Aorta (tissue), 5 donors: ENCODE data around the gene CAMSAP1. TPM values are rescaled to one million over a fixed set of nuclear protein-coding genes. Genes with fewer than 3 reads are reported as not detected.

Experiments
- ATAC-seq: fragments of 200-7000 bp; cut with Tn5 transposase; one replicate; pipeline ENCODE4 v1.9.1; 2022; ENCODE audit warnings: moderate library complexity; ENCODE audit not compliant: low FRiP score
- DNase-seq, 2 donors: peaks; one replicate each; pipeline ENCODE4 v3.0.0-alpha.2; 2020
- H3K27ac ChIP-seq, 2 donors: one replicate each; pipeline ENCODE4 v1.5.1; 2013; ENCODE audit warnings: low read length in 2 of 2, mild to moderate bottlenecking in 2 of 2, moderate library complexity in 2 of 2, control low read depth in 1 of 2, inconsistent platforms in 1 of 2, low read depth in 1 of 2
- H3K27me3 ChIP-seq, 2 donors: one replicate each; pipeline ENCODE4 v1.6.1; 2013; ENCODE audit warnings: control low read depth in 1 of 2, low read length in 1 of 2, mild to moderate bottlenecking in 1 of 2, moderate library complexity in 1 of 2; ENCODE audit not compliant: insufficient read depth in 2 of 2, control insufficient read depth in 1 of 2
- H3K36me3 ChIP-seq, 2 donors: one replicate each; pipeline ENCODE4 v1.6.1; 2013; ENCODE audit warnings: control low read depth in 1 of 2, low read length in 1 of 2, mild to moderate bottlenecking in 1 of 2; ENCODE audit not compliant: insufficient read depth in 2 of 2, control insufficient read depth in 1 of 2
- H3K4me1 ChIP-seq, 2 donors: one replicate each; pipeline ENCODE4 v1.6.1; 2013; ENCODE audit warnings: low read length in 2 of 2, control low read depth in 1 of 2, mild to moderate bottlenecking in 1 of 2, moderate library complexity in 1 of 2; ENCODE audit not compliant: insufficient read depth in 2 of 2, control insufficient read depth in 1 of 2
- H3K4me3 ChIP-seq, 2 donors: one replicate each; pipeline ENCODE4 v1.5.1; 2013; ENCODE audit warnings: low read length in 2 of 2, control low read depth in 1 of 2, mild to moderate bottlenecking in 1 of 2
- H3K9me3 ChIP-seq: one replicate; pipeline ENCODE4 v1.6.1; 2013; ENCODE audit warnings: mild to moderate bottlenecking, low read length; ENCODE audit not compliant: control insufficient read depth
- WGBS, 2 donors: extraction: QIAGEN DNeasy Blood & Tissue Kit; methylation state at CpG; one replicate each; pipeline ENCODE4 v1.1.7; 2013; 5-methylcytosine and 5-hydroxymethylcytosine counted together
- intact Hi-C, 2 donors: fragments of 100-400 bp; cut with DNase I; formaldehyde crosslinking; loops; one replicate each; pipeline versions ENCODE4 v1.14.2 to v1.15.0; 2022
- polyA plus RNA-seq, 2 donors: library from polyadenylated mRNA; stranded (reverse); fragments of 200-250 nt; gene quantifications; one replicate each; pipeline ENCODE4 v1.2.3, GENCODE V29; 2013
- total RNA-seq, 2 donors: library from RNA; stranded (reverse); fragmentation: NEBNext Ultra II Directional; extraction: Animal tissue kit (Norgen Biotek cat#: 25700); gene quantifications; one replicate each; pipeline ENCODE4 v1.2.1, GENCODE V29; 2021
- donor health status: healthy with polysubstance abuse.
- donor health status: Bipolar disorder and iron deficiency.
- donor health status: DM: no; HTN: no; CAD: no.
- donor health status: DM: no; HTN: no; CAD: no.
- donor health status: DM: yes; HTN: yes; CAD: no.

Gene CAMSAP1
- total and polyA plus RNA-seq, 4 donors: 2.5 to 28.0 (median 15.8) TPM

- DNase-seq (no peak), ATAC-seq (no peak)
- 73 to 77% methylated on average over 19 to 20 of the region's 20 CpGs for WGBS, 2 donors
- Histone ChIP-seq H3K27me3 (no peaks in the 10 kb centered on the region), H3K4me3 (no peak overlapping the region), H3K9me3 (no peaks in the 10 kb centered on the region), H3K36me3 (no peaks in the 10 kb centered on the region), H3K27ac (no peak overlapping the region), H3K4me1 (no peaks in the 10 kb centered on the region)
- intact Hi-C loops: no loop called here
These were observed 146.0 kb downstream of the CAMSAP1 start for GRCh38 chr9:135761150-135761844.

- H3K27ac ChIP-seq: no peak overlapping the region
- intact Hi-C loops: no loop called here
- no peaks in the 10 kb centered on the region for H3K27me3 ChIP-seq
- H3K9me3 ChIP-seq: peaks cover 2% of the 10 kb centered on the region
- ATAC-seq (no peak), DNase-seq (no peak)
- no peaks in the 10 kb centered on the region for H3K36me3 ChIP-seq
- H3K4me3 ChIP-seq: no peak overlapping the region
- no peaks in the 10 kb centered on the region for H3K4me1 ChIP-seq
- 85 to 86% methylated on average over 12 of the region's 12 CpGs for WGBS, 2 donors
These were observed 146.9 kb downstream of the CAMSAP1 start for GRCh38 chr9:135760465-135760864.

GRCh38 chr9:135759676-135760300 lies 147.6 kb downstream of the CAMSAP1 start:
- no peak for DNase-seq
- H3K4me3 ChIP-seq: no peak overlapping the region
- ATAC-seq: no peak
- H3K36me3 ChIP-seq: no peaks in the 10 kb centered on the region
- no peaks in the 10 kb centered on the region for H3K4me1 ChIP-seq
- WGBS, 2 donors: 93 to 96% methylated on average over 17 to 24 of the region's 24 CpGs
- no peak overlapping the region for H3K27ac ChIP-seq
- intact Hi-C loops: no loop called here
- peaks cover 5% of the 10 kb centered on the region for H3K9me3 ChIP-seq
- H3K27me3 ChIP-seq: no peaks in the 10 kb centered on the region

- DNase-seq (no peak), ATAC-seq (peak; percentile 21)
- Histone ChIP-seq H3K4me1 (no peaks in the 10 kb centered on the region), H3K9me3 (peaks cover 5% of the 10 kb centered on the region), H3K27me3 (no peaks in the 10 kb centered on the region), H3K4me3 (no peak overlapping the region), H3K36me3 (no peaks in the 10 kb centered on the region), H3K27ac (no peak overlapping the region)
- intact Hi-C loops: no loop called here
- 92 to 94% methylated on average over 9 to 10 of the region's 10 CpGs for WGBS, 2 donors
These were observed 148.5 kb downstream of the CAMSAP1 start for GRCh38 chr9:135758870-135759269.

Other genes with a start within 250 kb of the CAMSAP1 start
- not detected for gene LCN9, start 244.2 kb downstream of the CAMSAP1 start, total RNA-seq
- gene LCN9, start 244.2 kb downstream of the CAMSAP1 start, polyA plus RNA-seq: not detected
- not detected for gene SOHLH1, start 208.1 kb downstream of the CAMSAP1 start, total RNA-seq
- not detected for gene SOHLH1, start 208.1 kb downstream of the CAMSAP1 start, polyA plus RNA-seq
- under 1 TPM; 0.16 to 0.78 TPM for gene KCNT1, start 205.4 kb downstream of the CAMSAP1 start, total RNA-seq
- gene KCNT1, start 205.4 kb downstream of the CAMSAP1 start, polyA plus RNA-seq: not detected
- gene UBAC1, start 53.8 kb upstream of the CAMSAP1 start, total RNA-seq: 10 to 100 TPM; 24.1 to 38.0 TPM
- 10 to 100 TPM; 36.9 to 49.9 TPM for gene UBAC1, start 53.8 kb upstream of the CAMSAP1 start, polyA plus RNA-seq
- gene NACC2, start 187.7 kb upstream of the CAMSAP1 start, total RNA-seq: 10 to 100 TPM; 51.3 to 61.0 TPM
- gene NACC2, start 187.7 kb upstream of the CAMSAP1 start, polyA plus RNA-seq: 10 to 100 TPM; 10.5 to 11.7 TPM
- 10 to 100 TPM; 22.0 to 25.1 TPM for gene TMEM250, start 211.3 kb upstream of the CAMSAP1 start, total RNA-seq
- 10 to 100 TPM; 14.9 to 19.0 TPM for gene TMEM250, start 211.3 kb upstream of the CAMSAP1 start, polyA plus RNA-seq